ENCODE results near the gene FIBCD1.
A peak's percentile ranks its signal among the peaks of the same experiment; 100 is the strongest.

GRCh38 chr9:130905125-130905901, 33.7 kb downstream of the FIBCD1 start:
- TF ChIP-seq ATF3 (IDR thresholded peaks at IDR 0.05) = no peak
- TF ChIP-seq ATF3 (CRISPR knock-in tag; conservative IDR thresholded peaks at IDR 0.05) = no peak
- no peak for TF ChIP-seq ZNF174 (CRISPR knock-in tag; IDR thresholded peaks at IDR 0.05)
- TF ChIP-seq ESRRA (IDR thresholded peaks at IDR 0.05; ENCODE audit: borderline replicate concordance, low read depth) = no peak
- no peak for TF ChIP-seq MTF1 (CRISPR knock-in tag; IDR thresholded peaks at IDR 0.05; ENCODE audit: borderline replicate concordance)
- no peak for TF ChIP-seq ZNF175 (CRISPR knock-in tag; IDR thresholded peaks at IDR 0.05; ENCODE audit: low read depth)
- TF ChIP-seq REST (IDR thresholded peaks at IDR 0.05; ENCODE audit: borderline replicate concordance) = no peak
- TF ChIP-seq REST (CRISPR knock-in tag; IDR thresholded peaks at IDR 0.05; ENCODE audit: low read depth) = no peak
- no peak for TF ChIP-seq TCF7L2 (IDR thresholded peaks at IDR 0.05; ENCODE audit: low read depth, low read length)
- no peak for TF ChIP-seq HES1 (IDR thresholded peaks at IDR 0.05; ENCODE audit: low read depth)
- peak in 1 of 2 experiments; percentile 87; a peak in 2 of 4 replicates for TF ChIP-seq RCOR1 (IDR thresholded peaks at IDR 0.05; ENCODE audit: borderline replicate concordance in 1 of 2, low read depth in 2 of 2, low read length in 2 of 2)

All from K562 (cell line).